ENCODE results near the gene PIK3R4.

DNA sequence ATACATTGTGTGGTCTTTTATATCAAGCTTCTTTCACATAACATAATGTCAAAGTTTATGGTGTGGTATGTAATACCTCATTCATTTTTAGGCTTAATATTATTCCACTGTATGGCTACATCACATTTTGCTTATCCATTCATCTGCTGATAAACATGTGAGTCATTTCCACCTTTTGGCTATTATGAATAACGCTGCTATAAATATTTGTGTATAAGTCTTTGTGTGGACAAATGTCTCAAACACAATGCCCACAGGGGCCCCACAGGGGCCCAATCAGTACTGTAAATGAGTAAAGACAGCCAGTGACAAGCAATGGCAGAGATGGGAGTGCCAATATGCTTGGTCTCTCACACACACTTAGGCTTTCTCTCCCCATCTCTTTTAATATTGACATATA is 54.2 kb downstream of the PIK3R4 start:
- no peak for TF ChIP-seq CTCF (IDR thresholded peaks at IDR 0.05)
- no peak for TF ChIP-seq POLR2A (IDR thresholded peaks at IDR 0.05)
- no peak for TF ChIP-seq EP300 (IDR thresholded peaks at IDR 0.05)
- no peak for TF ChIP-seq POLR2AphosphoS5 (IDR thresholded peaks at IDR 0.05)
